ENCODE measurements around the gene TBX6.

Gene TBX6

GRCh38 chr16:30064729-30065101, 27.0 kb downstream of the TBX6 start:
- DNase-seq (ENCODE audit: low read depth) = no peak
- no peak for TF ChIP-seq CTCF (conservative IDR thresholded peaks at IDR 0.05; ENCODE audit: low read length)

GRCh38 chr16:30063893-30064728, 27.6 kb downstream of the TBX6 start:
- DNase-seq (ENCODE audit: low read depth) = no peak
- H3K4me3 ChIP-seq (ENCODE audit: low read length) = peak overlapping the region; percentile 75
- peak; percentile 18 for TF ChIP-seq CTCF (conservative IDR thresholded peaks at IDR 0.05; ENCODE audit: low read length)

More at GRCh38 chr16:30064729-30065101, 27.0 kb downstream of the TBX6 start:
- H3K4me3 ChIP-seq (ENCODE audit: low read length) = peak overlapping the region; percentile 75

- DNase-seq (ENCODE audit: low read depth) = no peak
- peak overlapping the region; percentile 75 for H3K4me3 ChIP-seq (ENCODE audit: low read length)
- no peak for TF ChIP-seq CTCF (conservative IDR thresholded peaks at IDR 0.05; ENCODE audit: low read length)
Observed at GRCh38 chr16:30063278-30063892, 28.3 kb downstream of the TBX6 start.

GRCh38 chr16:30060836-30061554, 30.7 kb downstream of the TBX6 start:
- no peak for TF ChIP-seq CTCF (conservative IDR thresholded peaks at IDR 0.05; ENCODE audit: low read length)
- DNase-seq (ENCODE audit: low read depth) = no peak
- no peak overlapping the region for H3K4me3 ChIP-seq (ENCODE audit: low read length)

- TF ChIP-seq CTCF (conservative IDR thresholded peaks at IDR 0.05; ENCODE audit: low read length) = no peak
- DNase-seq (ENCODE audit: low read depth) = no peak
- H3K4me3 ChIP-seq (ENCODE audit: low read length) = no peak overlapping the region
Observed at GRCh38 chr16:30060346-30060745, 31.4 kb downstream of the TBX6 start.

GRCh38 chr16:30054959-30055553, 36.7 kb downstream of the TBX6 start:
- DNase-seq (ENCODE audit: low read depth) = no peak
- H3K4me3 ChIP-seq (ENCODE audit: low read length) = no peak overlapping the region
- peak; percentile 55 for TF ChIP-seq CTCF (conservative IDR thresholded peaks at IDR 0.05; ENCODE audit: low read length)

Data from AG10803 (cell line).